Activated CD4-positive, alpha-beta T cell treated with anti-CD3 and anti-CD28 coated beads, Interleukin-2, amount 50 U/mL, for 4 hours (primary cell): ENCODE measurements around the gene ERN2.
"Not testable (repeated sequence)": the region's sequence is repeated elsewhere in the genome, so short reads cannot be mapped to it uniquely, and the experiment has no call there.

Source experiments
- DNase-seq, 2 experiments: peaks; one replicate each; pipeline ENCODE4 v3.0.0-alpha.2; 2020

The ERN2 gene

GRCh38 chr16:23712976-23713375 is at the start of gene ERN2:
Gene ERN2, minus strand, starts transcription at chr16:23713222. Its CDS starts 35 bp downstream, at chr16:23713187.
- DNase-seq, result no peak

GRCh38 chr16:23757937-23758619 is 45.1 kb upstream of the ERN2 start:
- DNase-seq, result no peak

GRCh38 chr16:23757116-23757515 is 44.1 kb upstream of the ERN2 start:
- no peak for DNase-seq

GRCh38 chr16:23755484-23755809 is 42.4 kb upstream of the ERN2 start:
- no peak for DNase-seq

- DNase-seq, result no peak
Measured at GRCh38 chr16:23754594-23755483, 41.8 kb upstream of the ERN2 start, which contains the start of gene CHP2. Gene CHP2, plus strand, starts transcription at chr16:23755026. Its CDS starts 24 bp downstream, at chr16:23755050.

- no peak for DNase-seq
Measured at GRCh38 chr16:23753908-23754593, 41.0 kb upstream of the ERN2 start.

GRCh38 chr16:23751053-23751452 is 38.0 kb upstream of the ERN2 start:
- DNase-seq, result not testable (repeated sequence)

GRCh38 chr16:23748630-23749029 is 35.6 kb upstream of the ERN2 start:
- DNase-seq, result no peak

- no peak for DNase-seq
Measured at GRCh38 chr16:23745263-23745662, 32.2 kb upstream of the ERN2 start.

GRCh38 chr16:23742766-23743165 is 29.7 kb upstream of the ERN2 start:
- DNase-seq, result no peak

- no peak for DNase-seq
Measured at GRCh38 chr16:23741675-23742303, 28.8 kb upstream of the ERN2 start.

- DNase-seq, result no peak
Measured at GRCh38 chr16:23739516-23739915, 26.5 kb upstream of the ERN2 start.

- DNase-seq, result not testable (repeated sequence)
Measured at GRCh38 chr16:23737423-23738028, 24.5 kb upstream of the ERN2 start.

- no peak for DNase-seq
Measured at GRCh38 chr16:23734176-23734893, 21.3 kb upstream of the ERN2 start.

- DNase-seq, result no peak
Measured at GRCh38 chr16:23729503-23730424, 16.7 kb upstream of the ERN2 start.

GRCh38 chr16:23728112-23728477 is 15.1 kb upstream of the ERN2 start:
- no peak for DNase-seq

- no peak for DNase-seq
Measured at GRCh38 chr16:23726710-23727109, 13.7 kb upstream of the ERN2 start.

GRCh38 chr16:23724785-23725131 is 11.7 kb upstream of the ERN2 start:
- DNase-seq, result no peak

- no peak for DNase-seq
Measured at GRCh38 chr16:23724096-23724784, 11.2 kb upstream of the ERN2 start.

- DNase-seq, result not testable (repeated sequence)
Measured at GRCh38 chr16:23722613-23723240, 9.7 kb upstream of the ERN2 start.
